Fibroblast of the aortic adventitia (primary cell): ENCODE data around the gene PLXNA2. TPM values are rescaled to one million over a fixed set of nuclear protein-coding genes. Genes with fewer than 3 reads are reported as not detected.
A peak's percentile ranks its signal among the peaks of the same experiment; 100 is the strongest.

Source experiments
- DNase-seq: peaks from one replicate; pipeline ENCODE4 v3.0.0-alpha.2; 2010; ENCODE audit warnings: low read depth
- H3K4me3 ChIP-seq: 2 replicates; pipeline ENCODE4 v1.5.1; 2011; ENCODE audit warnings: low read depth, mild to moderate bottlenecking, control low read depth, low read length, moderate library complexity
- CTCF ChIP-seq: IDR thresholded peaks from 2 replicates; pipeline ENCODE4 v1.5.1; 2011; ENCODE audit warnings: mild to moderate bottlenecking, low read length, control low read depth, inconsistent platforms; ENCODE audit not compliant: insufficient read depth
- total RNA-seq: library from RNA; depleted of rRNA; stranded (reverse); fragments of >200 nt; gene quantifications from 2 replicates; pipeline ENCODE4 v1.2.3, GENCODE V29; 2012; ENCODE audit warnings: low replicate concordance

PLXNA2 gene
- total RNA-seq, 1 donor, result 8.0 TPM

- H3K4me3 ChIP-seq, result no peak overlapping the region
- no peak for TF ChIP-seq CTCF
- DNase-seq, result no peak
Observed at GRCh38 chr1:208149776-208150514, 94.2 kb downstream of the PLXNA2 start.

- no peak for TF ChIP-seq CTCF
- H3K4me3 ChIP-seq, result no peak overlapping the region
- no peak for DNase-seq
Observed at GRCh38 chr1:208149213-208149612, 95.0 kb downstream of the PLXNA2 start.

GRCh38 chr1:208148380-208148779 lies 95.8 kb downstream of the PLXNA2 start:
- DNase-seq, result no peak
- no peak overlapping the region for H3K4me3 ChIP-seq
- TF ChIP-seq CTCF, result no peak

- no peak for TF ChIP-seq CTCF
- DNase-seq, result no peak
- H3K4me3 ChIP-seq, result no peak overlapping the region
Observed at GRCh38 chr1:208146650-208147049, 97.5 kb downstream of the PLXNA2 start.

- DNase-seq, result no peak
- no peak overlapping the region for H3K4me3 ChIP-seq
- no peak for TF ChIP-seq CTCF
Observed at GRCh38 chr1:208145167-208145566, 99.0 kb downstream of the PLXNA2 start.

- peak; percentile 48 for DNase-seq
- TF ChIP-seq CTCF, result no peak
- no peak overlapping the region for H3K4me3 ChIP-seq
Observed at GRCh38 chr1:208142590-208143382, 101.4 kb downstream of the PLXNA2 start.
